GM23338 (cell line): ENCODE measurements around the gene SPDL1. TPM values are rescaled to one million over a fixed set of nuclear protein-coding genes. Genes with fewer than 3 reads are reported as not detected.

Experiments used
- ATAC-seq: fragments of 200-7000 bp; cut with Tn5 transposase; 3 replicates; pipeline ENCODE4 v1.9.1; 2020
- DNase-seq: peaks from one replicate; pipeline ENCODE4 v3.0.0-alpha.2; 2015; ENCODE audit warnings: low spot score
- H2AFZ ChIP-seq: fragments of 200-600 bp; sonication (generic); 2 replicates; pipeline ENCODE4 v1.8.0; 2016; ENCODE audit warnings: antibody characterized with exemption, mild to moderate bottlenecking, moderate library complexity
- H3F3A ChIP-seq: fragments of 200-600 bp; sonication (generic); replicated peaks from 2 replicates; pipeline ENCODE4 v1.8.0; 2017; ENCODE audit warnings: antibody characterized with exemption, mixed run types, low read depth
- H3K27ac ChIP-seq: fragments of 200-600 bp; sonication (generic); 2 replicates; pipeline ENCODE4 v1.6.1; 2016; ENCODE audit warnings: low read depth
- H3K27me3 ChIP-seq: fragments of 200-600 bp; sonication (generic); 2 replicates; pipeline ENCODE4 v1.8.0; 2016; ENCODE audit warnings: mild to moderate bottlenecking, mixed run types, moderate library complexity; ENCODE audit not compliant: insufficient read depth
- H3K36me3 ChIP-seq: fragments of 200-600 bp; sonication (generic); 2 replicates; pipeline ENCODE4 v1.8.0; 2016; ENCODE audit warnings: mild to moderate bottlenecking; ENCODE audit not compliant: insufficient read depth
- H3K4me1 ChIP-seq: fragments of 200-600 bp; sonication (generic); 2 replicates; pipeline ENCODE4 v1.8.0; 2016; ENCODE audit warnings: mild to moderate bottlenecking, moderate library complexity; ENCODE audit not compliant: insufficient read depth
- H3K4me2 ChIP-seq: fragments of 200-600 bp; sonication (generic); 2 replicates; pipeline ENCODE4 v1.7.1; 2017; ENCODE audit warnings: mixed run types
- H3K4me3 ChIP-seq: fragments of 200-600 bp; sonication (generic); 2 replicates; pipeline ENCODE4 v1.6.1; 2016; ENCODE audit warnings: mixed run types
- H3K79me2 ChIP-seq: fragments of 200-600 bp; sonication (generic); replicated peaks from 2 replicates; pipeline ENCODE4 v1.8.0; 2017; ENCODE audit warnings: mild to moderate bottlenecking; ENCODE audit not compliant: insufficient read depth
- H3K9me2 ChIP-seq: fragments of 200-600 bp; sonication (generic); 2 replicates; pipeline ENCODE4 v1.8.0; 2017; ENCODE audit not compliant: insufficient read depth
- H4K20me1 ChIP-seq: fragments of 200-600 bp; sonication (generic); replicated peaks from 2 replicates; pipeline ENCODE4 v1.8.0; 2017; ENCODE audit warnings: mild to moderate bottlenecking; ENCODE audit not compliant: insufficient read depth
- H3K27ac Mint-ChIP-seq: 2 replicates; pipeline ENCODE4 v1.8.0; 2020; ENCODE audit warnings: inconsistent platforms, mild to moderate bottlenecking, moderate library complexity, mixed read lengths
- H3K27me3 Mint-ChIP-seq: 3 replicates; pipeline ENCODE4 v1.8.0; 2022; ENCODE audit warnings: low read depth, mild to moderate bottlenecking, moderate library complexity, mixed read lengths, inconsistent platforms; ENCODE audit not compliant: insufficient read depth, poor library complexity
- H3K36me3 Mint-ChIP-seq: 3 replicates; pipeline ENCODE4 v1.8.0; 2021; ENCODE audit warnings: low read depth, mild to moderate bottlenecking, inconsistent platforms, moderate library complexity, mixed read lengths
- H3K4me1 Mint-ChIP-seq: 3 replicates; pipeline ENCODE4 v1.8.0; 2020; ENCODE audit warnings: mild to moderate bottlenecking, inconsistent platforms, mixed read lengths
- H3K4me3 Mint-ChIP-seq: 3 replicates; pipeline ENCODE4 v1.8.0; 2021; ENCODE audit warnings: moderate library complexity, mild to moderate bottlenecking, inconsistent platforms, mixed read lengths
- H3K9me3 Mint-ChIP-seq: 3 replicates; pipeline ENCODE4 v1.8.0; 2020; ENCODE audit warnings: moderate library complexity, mild to moderate bottlenecking, inconsistent platforms, mixed read lengths
- CREB1 ChIP-seq: fragments of 250-450 bp; sonication (Bioruptor Pico); IDR thresholded peaks from 2 replicates; pipeline ENCODE4 v1.5.0; 2020; ENCODE audit warnings: low read depth, mild to moderate bottlenecking, moderate library complexity
- EZH2 ChIP-seq: fragments of 200-600 bp; sonication (generic); IDR thresholded peaks from one replicate; pipeline ENCODE4 v1.8.0; 2017; ENCODE audit warnings: antibody characterized with exemption, mild to moderate bottlenecking, low read depth; ENCODE audit not compliant: unreplicated experiment
- EZH2phosphoT487 ChIP-seq: fragments of 200-600 bp; sonication (generic); IDR thresholded peaks from one replicate; pipeline ENCODE4 v1.8.1; 2018; ENCODE audit warnings: antibody characterized with exemption; ENCODE audit not compliant: unreplicated experiment
- JUNB ChIP-seq: IDR thresholded peaks from one replicate; pipeline ENCODE4 v1.6.1; 2016; ENCODE audit warnings: antibody characterized with exemption; ENCODE audit not compliant: unreplicated experiment
- STAT1 ChIP-seq: IDR thresholded peaks from one replicate; pipeline ENCODE4 v1.6.1; 2016; ENCODE audit warnings: antibody characterized with exemption; ENCODE audit not compliant: unreplicated experiment
- ZNF114 ChIP-seq: fragments of 250-450 bp; sonication (Bioruptor Pico); IDR thresholded peaks from 2 replicates; pipeline ENCODE4 v1.5.0; 2020; ENCODE audit warnings: mild to moderate bottlenecking, moderate library complexity
- ZNF331 ChIP-seq: fragments of 250-450 bp; sonication (Bioruptor Pico); IDR thresholded peaks from 2 replicates; pipeline ENCODE4 v1.5.0; 2020; ENCODE audit warnings: low read depth, mild to moderate bottlenecking, moderate library complexity
- polyA plus RNA-seq: library from polyadenylated mRNA; unstranded; fragments of >200 nt; fragmentation: Nextera tagmentation; extraction: Ambion mirVana; gene quantifications from 2 replicates; pipeline ENCODE4 v1.2.1, GENCODE V29; 2016
- total RNA-seq: library from RNA; depleted of rRNA; stranded (reverse); fragments of >200 nt; shearing (Covaris generic); gene quantifications from 2 replicates; pipeline ENCODE4 v1.2.3, GENCODE V29; 2014
- TF ChIP-seq, protein P1 (sequence below): IDR thresholded peaks from 2 replicates; pipeline ENCODE4 v1.6.1; 2016; ENCODE audit warnings: antibody characterized with exemption
- TF ChIP-seq, protein P2 (sequence below), 2 experiments: fragments of 200-600 bp in 1 of 2; sonication (generic) in 1 of 2; conservative IDR thresholded peaks; 2 replicates each; pipeline versions ENCODE4 v1.5.1 to v1.6.1; 2016 to 2017; ENCODE audit warnings: antibody characterized with exemption in 2 of 2, low read depth in 2 of 2, mild to moderate bottlenecking in 2 of 2, moderate library complexity in 1 of 2
- TF ChIP-seq, protein P3 (sequence below): fragments of 250-450 bp; sonication (Bioruptor Pico); IDR thresholded peaks from 2 replicates; pipeline ENCODE4 v1.5.0; 2020; ENCODE audit warnings: mild to moderate bottlenecking, moderate library complexity

Gene SPDL1
- total and polyA plus RNA-seq, 2 experiments from 2014 or later, result 76.9 to 79.6 TPM

DNA sequence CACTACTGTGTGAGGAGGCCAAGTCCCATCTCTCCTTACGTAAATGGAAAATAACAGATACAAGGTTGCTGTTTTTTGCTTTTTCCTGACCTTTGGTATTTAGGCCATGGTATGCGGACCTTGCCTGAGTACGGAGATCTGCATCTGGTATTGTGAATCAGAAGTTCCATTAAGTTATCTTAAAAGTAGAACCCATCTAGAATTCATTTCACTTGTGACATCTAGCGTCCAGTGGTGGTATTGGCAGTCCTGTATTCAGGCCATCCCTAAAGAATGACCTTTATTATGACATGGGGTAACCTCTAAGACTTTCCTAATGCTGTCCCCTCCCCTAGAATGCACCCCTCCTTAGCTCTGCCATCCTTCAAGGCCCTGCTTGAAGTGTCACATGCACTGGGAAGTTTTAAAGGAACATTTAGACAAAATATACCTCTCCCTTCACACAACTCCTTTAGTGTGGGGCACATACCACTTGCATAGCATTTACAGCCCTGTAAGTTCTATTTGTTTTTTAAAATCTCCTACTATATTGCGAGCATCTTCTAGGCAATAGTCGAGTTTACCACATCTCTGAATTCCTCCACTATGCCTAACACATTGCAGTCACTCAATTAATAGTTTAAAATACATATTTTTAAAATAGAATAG is 1.9 kb upstream of the SPDL1 start:
- Histone ChIP-seq H3K27me3 (no peaks in the 10 kb centered on the region), H3K4me1 (no peaks in the 10 kb centered on the region), H2AFZ (no peak overlapping the region), H3F3A (no peaks in the 10 kb centered on the region), H3K27ac (no peak overlapping the region), H3K36me3 (no peaks in the 10 kb centered on the region), H3K4me2 (no peak overlapping the region), H3K79me2 (peaks cover 29% of the 10 kb centered on the region), H3K4me3 (no peak overlapping the region), H4K20me1 (no peaks in the 10 kb centered on the region), H3K9me2 (no peaks in the 10 kb centered on the region)
- Mint-ChIP-seq H3K4me1 (peaks cover 14% of the 10 kb centered on the region), H3K36me3 (no peaks in the 10 kb centered on the region), H3K27ac (no peak overlapping the region), H3K27me3 (peaks cover 8% of the 10 kb centered on the region), H3K4me3 (no peak overlapping the region), H3K9me3 (no peaks in the 10 kb centered on the region)
- DNase-seq (peak; percentile 84), ATAC-seq (peak; percentile 31)
- TF ChIP-seq, protein P1, sequence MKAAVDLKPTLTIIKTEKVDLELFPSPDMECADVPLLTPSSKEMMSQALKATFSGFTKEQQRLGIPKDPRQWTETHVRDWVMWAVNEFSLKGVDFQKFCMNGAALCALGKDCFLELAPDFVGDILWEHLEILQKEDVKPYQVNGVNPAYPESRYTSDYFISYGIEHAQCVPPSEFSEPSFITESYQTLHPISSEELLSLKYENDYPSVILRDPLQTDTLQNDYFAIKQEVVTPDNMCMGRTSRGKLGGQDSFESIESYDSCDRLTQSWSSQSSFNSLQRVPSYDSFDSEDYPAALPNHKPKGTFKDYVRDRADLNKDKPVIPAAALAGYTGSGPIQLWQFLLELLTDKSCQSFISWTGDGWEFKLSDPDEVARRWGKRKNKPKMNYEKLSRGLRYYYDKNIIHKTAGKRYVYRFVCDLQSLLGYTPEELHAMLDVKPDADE, result no peak
- TF ChIP-seq, protein P2, sequence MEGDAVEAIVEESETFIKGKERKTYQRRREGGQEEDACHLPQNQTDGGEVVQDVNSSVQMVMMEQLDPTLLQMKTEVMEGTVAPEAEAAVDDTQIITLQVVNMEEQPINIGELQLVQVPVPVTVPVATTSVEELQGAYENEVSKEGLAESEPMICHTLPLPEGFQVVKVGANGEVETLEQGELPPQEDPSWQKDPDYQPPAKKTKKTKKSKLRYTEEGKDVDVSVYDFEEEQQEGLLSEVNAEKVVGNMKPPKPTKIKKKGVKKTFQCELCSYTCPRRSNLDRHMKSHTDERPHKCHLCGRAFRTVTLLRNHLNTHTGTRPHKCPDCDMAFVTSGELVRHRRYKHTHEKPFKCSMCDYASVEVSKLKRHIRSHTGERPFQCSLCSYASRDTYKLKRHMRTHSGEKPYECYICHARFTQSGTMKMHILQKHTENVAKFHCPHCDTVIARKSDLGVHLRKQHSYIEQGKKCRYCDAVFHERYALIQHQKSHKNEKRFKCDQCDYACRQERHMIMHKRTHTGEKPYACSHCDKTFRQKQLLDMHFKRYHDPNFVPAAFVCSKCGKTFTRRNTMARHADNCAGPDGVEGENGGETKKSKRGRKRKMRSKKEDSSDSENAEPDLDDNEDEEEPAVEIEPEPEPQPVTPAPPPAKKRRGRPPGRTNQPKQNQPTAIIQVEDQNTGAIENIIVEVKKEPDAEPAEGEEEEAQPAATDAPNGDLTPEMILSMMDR (conservative IDR thresholded peaks at IDR 0.05; ENCODE audit: low read depth in 2 of 2), result peak; percentile 71 to 75

DNA sequence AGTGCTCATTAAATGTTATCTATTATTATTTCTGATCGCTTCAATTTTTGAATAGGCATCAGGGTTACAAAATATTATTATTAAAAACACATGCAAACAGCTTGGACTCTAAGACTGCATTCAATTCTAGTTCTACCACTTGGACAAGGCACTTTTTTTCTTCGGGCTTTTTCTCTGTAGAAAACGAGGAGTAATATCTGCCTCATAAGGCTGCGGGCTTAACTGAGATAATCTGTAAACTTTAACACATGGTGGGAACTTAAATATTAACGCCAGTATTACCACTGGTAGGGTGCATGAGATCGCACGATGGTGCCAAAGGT is 511 bp upstream of the SPDL1 start:
- H3K36me3 Mint-ChIP-seq, result peaks cover under 1% of the 10 kb centered on the region; the same call in 1 of the 3 replicates
- no peaks in the 10 kb centered on the region for H3K27me3 ChIP-seq
- peak overlapping the region; percentile 92 for H3K4me3 Mint-ChIP-seq
- ATAC-seq, result peak; percentile 21
- H3F3A ChIP-seq, result no peaks in the 10 kb centered on the region
- no peaks in the 10 kb centered on the region for H4K20me1 ChIP-seq
- peaks cover under 1% of the 10 kb centered on the region; the same call in 1 of the 2 replicates for H3K36me3 ChIP-seq
- peaks cover 8% of the 10 kb centered on the region for H3K27me3 Mint-ChIP-seq
- peak overlapping the region; percentile 96 for H3K4me3 ChIP-seq
- H2AFZ ChIP-seq, result peak overlapping the region; percentile 45; the same call in 1 of the 2 replicates
- H3K4me1 Mint-ChIP-seq, result peaks cover 14% of the 10 kb centered on the region
- peak overlapping the region; percentile 96 for H3K4me2 ChIP-seq
- H3K79me2 ChIP-seq, result peaks cover 43% of the 10 kb centered on the region
- no peaks in the 10 kb centered on the region for H3K9me2 ChIP-seq
- no peaks in the 10 kb centered on the region for H3K4me1 ChIP-seq
- DNase-seq, result no peak
- H3K27ac Mint-ChIP-seq, result peak overlapping the region; percentile 99
- H3K9me3 Mint-ChIP-seq, result no peaks in the 10 kb centered on the region
- no peak overlapping the region for H3K27ac ChIP-seq
- TF ChIP-seq STAT1, result no peak
- no peak for TF ChIP-seq EZH2phosphoT487
- TF ChIP-seq ZNF331 (CRISPR knock-in tag), result no peak
- TF ChIP-seq CREB1 (CRISPR knock-in tag), result no peak
- TF ChIP-seq JUNB, result no peak
- TF ChIP-seq, protein P3, sequence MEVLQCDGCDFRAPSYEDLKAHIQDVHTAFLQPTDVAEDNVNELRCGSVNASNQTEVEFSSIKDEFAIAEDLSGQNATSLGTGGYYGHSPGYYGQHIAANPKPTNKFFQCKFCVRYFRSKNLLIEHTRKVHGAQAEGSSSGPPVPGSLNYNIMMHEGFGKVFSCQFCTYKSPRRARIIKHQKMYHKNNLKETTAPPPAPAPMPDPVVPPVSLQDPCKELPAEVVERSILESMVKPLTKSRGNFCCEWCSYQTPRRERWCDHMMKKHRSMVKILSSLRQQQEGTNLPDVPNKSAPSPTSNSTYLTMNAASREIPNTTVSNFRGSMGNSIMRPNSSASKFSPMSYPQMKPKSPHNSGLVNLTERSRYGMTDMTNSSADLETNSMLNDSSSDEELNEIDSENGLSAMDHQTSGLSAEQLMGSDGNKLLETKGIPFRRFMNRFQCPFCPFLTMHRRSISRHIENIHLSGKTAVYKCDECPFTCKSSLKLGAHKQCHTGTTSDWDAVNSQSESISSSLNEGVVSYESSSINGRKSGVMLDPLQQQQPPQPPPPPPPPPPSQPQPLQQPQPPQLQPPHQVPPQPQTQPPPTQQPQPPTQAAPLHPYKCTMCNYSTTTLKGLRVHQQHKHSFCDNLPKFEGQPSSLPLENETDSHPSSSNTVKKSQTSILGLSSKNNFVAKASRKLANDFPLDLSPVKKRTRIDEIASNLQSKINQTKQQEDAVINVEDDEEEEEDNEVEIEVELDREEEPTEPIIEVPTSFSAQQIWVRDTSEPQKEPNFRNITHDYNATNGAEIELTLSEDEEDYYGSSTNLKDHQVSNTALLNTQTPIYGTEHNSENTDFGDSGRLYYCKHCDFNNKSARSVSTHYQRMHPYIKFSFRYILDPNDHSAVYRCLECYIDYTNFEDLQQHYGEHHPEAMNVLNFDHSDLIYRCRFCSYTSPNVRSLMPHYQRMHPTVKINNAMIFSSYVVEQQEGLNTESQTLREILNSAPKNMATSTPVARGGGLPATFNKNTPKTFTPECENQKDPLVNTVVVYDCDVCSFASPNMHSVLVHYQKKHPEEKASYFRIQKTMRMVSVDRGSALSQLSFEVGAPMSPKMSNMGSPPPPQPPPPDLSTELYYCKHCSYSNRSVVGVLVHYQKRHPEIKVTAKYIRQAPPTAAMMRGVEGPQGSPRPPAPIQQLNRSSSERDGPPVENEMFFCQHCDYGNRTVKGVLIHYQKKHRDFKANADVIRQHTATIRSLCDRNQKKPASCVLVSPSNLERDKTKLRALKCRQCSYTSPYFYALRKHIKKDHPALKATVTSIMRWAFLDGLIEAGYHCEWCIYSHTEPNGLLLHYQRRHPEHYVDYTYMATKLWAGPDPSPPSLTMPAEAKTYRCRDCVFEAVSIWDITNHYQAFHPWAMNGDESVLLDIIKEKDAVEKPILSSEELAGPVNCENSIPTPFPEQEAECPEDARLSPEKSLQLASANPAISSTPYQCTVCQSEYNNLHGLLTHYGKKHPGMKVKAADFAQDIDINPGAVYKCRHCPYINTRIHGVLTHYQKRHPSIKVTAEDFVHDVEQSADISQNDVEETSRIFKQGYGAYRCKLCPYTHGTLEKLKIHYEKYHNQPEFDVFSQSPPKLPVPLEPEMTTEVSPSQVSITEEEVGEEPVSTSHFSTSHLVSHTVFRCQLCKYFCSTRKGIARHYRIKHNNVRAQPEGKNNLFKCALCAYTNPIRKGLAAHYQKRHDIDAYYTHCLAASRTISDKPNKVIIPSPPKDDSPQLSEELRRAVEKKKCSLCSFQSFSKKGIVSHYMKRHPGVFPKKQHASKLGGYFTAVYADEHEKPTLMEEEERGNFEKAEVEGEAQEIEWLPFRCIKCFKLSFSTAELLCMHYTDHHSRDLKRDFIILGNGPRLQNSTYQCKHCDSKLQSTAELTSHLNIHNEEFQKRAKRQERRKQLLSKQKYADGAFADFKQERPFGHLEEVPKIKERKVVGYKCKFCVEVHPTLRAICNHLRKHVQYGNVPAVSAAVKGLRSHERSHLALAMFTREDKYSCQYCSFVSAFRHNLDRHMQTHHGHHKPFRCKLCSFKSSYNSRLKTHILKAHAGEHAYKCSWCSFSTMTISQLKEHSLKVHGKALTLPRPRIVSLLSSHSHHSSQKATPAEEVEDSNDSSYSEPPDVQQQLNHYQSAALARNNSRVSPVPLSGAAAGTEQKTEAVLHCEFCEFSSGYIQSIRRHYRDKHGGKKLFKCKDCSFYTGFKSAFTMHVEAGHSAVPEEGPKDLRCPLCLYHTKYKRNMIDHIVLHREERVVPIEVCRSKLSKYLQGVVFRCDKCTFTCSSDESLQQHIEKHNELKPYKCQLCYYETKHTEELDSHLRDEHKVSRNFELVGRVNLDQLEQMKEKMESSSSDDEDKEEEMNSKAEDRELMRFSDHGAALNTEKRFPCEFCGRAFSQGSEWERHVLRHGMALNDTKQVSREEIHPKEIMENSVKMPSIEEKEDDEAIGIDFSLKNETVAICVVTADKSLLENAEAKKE (CRISPR knock-in tag), result no peak
- TF ChIP-seq ZNF114 (CRISPR knock-in tag), result no peak
- no peak for TF ChIP-seq EZH2
- TF ChIP-seq, protein P1, result no peak
